GM12878 (cell line): Measurements from ENCODE around the gene ERLEC1. TPM values are rescaled to one million over a fixed set of nuclear protein-coding genes. Genes with fewer than 3 reads are reported as not detected.

Source experiments
- ATAC-seq: fragments of 200-7000 bp; cut with Tn5 transposase; 3 replicates; pipeline ENCODE4 v1.9.1; 2020; ENCODE audit warnings: mild to moderate bottlenecking, moderate library complexity
- BruUV-seq: library from RNA; stranded (reverse); fragments of 400-500 nt; replicated peaks from 2 replicates; lab custom pipeline; 2021; lab: Mats Ljungman, UMichigan
- CTCF ChIA-PET: fragments of 300-600 bp; sonication (Branson Sonifier 250); formaldehyde crosslinking; extraction: SDS; loops from one replicate; lab custom pipeline; 2021; ENCODE audit warnings: inconsistent platforms; lab: Yijun Ruan, JAX
- POLR2A ChIA-PET: fragments of 350-600 bp; formaldehyde crosslinking; extraction: SDS; loops from one replicate; lab custom pipeline; 2021; ENCODE audit warnings: inconsistent platforms; lab: Charles Lee
- RAD21 ChIA-PET: fragments of 300-600 bp; sonication (Branson Sonifier 250); formaldehyde crosslinking; loops from one replicate; lab custom pipeline; 2023; ENCODE audit warnings: antibody characterized with exemption; ENCODE audit not compliant: unreplicated experiment; lab: Charles Lee
- SMC1A ChIA-PET: fragments of 300-600 bp; sonication (Branson Sonifier 250); formaldehyde crosslinking; loops from one replicate; lab custom pipeline; 2023; ENCODE audit not compliant: unreplicated experiment, uncharacterized antibody; lab: Charles Lee
- DNase-seq: peaks from one replicate; pipeline ENCODE4 v3.0.0-alpha.2; 2011; ENCODE audit warnings: low read depth, low spot score
- FAIRE-seq: peaks from 3 replicates; lab custom pipeline; 2011; peaks lifted over from hg19 to GRCh38; lab: Jason Lieb, UNC
- H2AFZ ChIP-seq: 2 replicates; pipeline ENCODE4 v1.6.0; 2011; ENCODE audit warnings: low read depth, low read length, control low read depth; ENCODE audit not compliant: control insufficient read depth
- H3K27ac ChIP-seq: 2 replicates; pipeline ENCODE4 v1.5.1; 2011; ENCODE audit warnings: control low read depth; ENCODE audit not compliant: control insufficient read depth, insufficient read depth
- H3K27me3 ChIP-seq, 2 experiments: replicated peaks in 1 of 2; 2 replicates each; pipeline versions ENCODE4 v1.6.0 to v1.6.1; 2011; ENCODE audit warnings: low read length in 1 of 2; ENCODE audit not compliant: control insufficient read depth in 2 of 2, insufficient read depth in 2 of 2
- H3K36me3 ChIP-seq, 2 experiments: 2 replicates each; pipeline ENCODE4 v1.5.1; 2011; ENCODE audit warnings: low read length in 1 of 2; ENCODE audit not compliant: control insufficient read depth in 2 of 2, insufficient read depth in 2 of 2
- H3K4me1 ChIP-seq: 2 replicates; pipeline ENCODE4 v1.6.1; 2011; ENCODE audit warnings: mild to moderate bottlenecking, low read length, moderate library complexity, mixed read lengths; ENCODE audit not compliant: control insufficient read depth, insufficient read depth
- H3K4me2 ChIP-seq: 2 replicates; pipeline ENCODE4 v1.6.0; 2011; ENCODE audit warnings: control low read depth; ENCODE audit not compliant: control insufficient read depth, insufficient read depth
- H3K4me3 ChIP-seq: fragments of 200-600 bp; sonication (generic); 2 replicates; pipeline ENCODE4 v1.5.1; 2016
- H3K79me2 ChIP-seq: 2 replicates; pipeline ENCODE4 v1.6.0; 2011; ENCODE audit warnings: low read length; ENCODE audit not compliant: control insufficient read depth, insufficient read depth
- H3K9ac ChIP-seq: 2 replicates; pipeline ENCODE4 v1.8.0; 2011; ENCODE audit warnings: low read length, control low read depth, mixed read lengths; ENCODE audit not compliant: control insufficient read depth, insufficient read depth
- H3K9me3 ChIP-seq: replicated peaks from 3 replicates; pipeline ENCODE4 v1.5.1; 2011; ENCODE audit warnings: mild to moderate bottlenecking, low read length; ENCODE audit not compliant: control insufficient read depth, insufficient read depth
- H4K20me1 ChIP-seq: 2 replicates; pipeline ENCODE4 v1.6.0; 2011; ENCODE audit not compliant: control insufficient read depth, insufficient read depth
- ATF3 ChIP-seq: IDR thresholded peaks from 2 replicates; pipeline ENCODE4 v1.6.1; 2011; ENCODE audit warnings: low read depth, mild to moderate bottlenecking, low read length, moderate library complexity, borderline replicate concordance; ENCODE audit errors: extremely low read depth
- ATF7 ChIP-seq: fragments of 450-650 bp; IDR thresholded peaks from 2 replicates; pipeline ENCODE4 v1.6.1; 2016; ENCODE audit warnings: low read depth, mild to moderate bottlenecking
- CEBPB ChIP-seq, 2 experiments: fragments of 150-350 bp in 1 of 2; IDR thresholded peaks; 2 replicates each; pipeline ENCODE4 v1.6.1; 2012 to 2014; ENCODE audit warnings: low read depth in 2 of 2, low read length in 2 of 2, borderline replicate concordance in 1 of 2, inconsistent platforms in 1 of 2
- CREB1 ChIP-seq: IDR thresholded peaks from 2 replicates; pipeline ENCODE4 v1.6.1; 2012; ENCODE audit warnings: low read depth, mild to moderate bottlenecking, inconsistent platforms
- NFYA ChIP-seq: IDR thresholded peaks from 2 replicates; pipeline ENCODE4 v1.6.1; 2011; ENCODE audit warnings: low read depth, mild to moderate bottlenecking, low read length, improper control_type of control experiment, borderline replicate concordance
- PAX8 ChIP-seq: fragments of 450-650 bp; IDR thresholded peaks from 2 replicates; pipeline ENCODE4 v1.6.1; 2017; ENCODE audit warnings: mild to moderate bottlenecking, moderate library complexity
- POLR2A ChIP-seq: IDR thresholded peaks from 2 replicates; pipeline ENCODE4 v1.6.1; 2011; ENCODE audit warnings: low read depth, mild to moderate bottlenecking, low read length
- RCOR1 ChIP-seq: conservative IDR thresholded peaks from 2 replicates; pipeline ENCODE4 v1.6.1; 2012; ENCODE audit warnings: low read depth, low read length, improper control_type of control experiment
- WGBS: methylation state at CpG from one replicate; pipeline ENCODE4 v1.1.6; 2016; ENCODE audit warnings: low lambda C conversion rate; ENCODE audit not compliant: insufficient replicate concordance, insufficient coverage; ENCODE audit errors: missing lambda C conversion rate; 5-methylcytosine and 5-hydroxymethylcytosine counted together
- in situ Hi-C: fragments of 300-500 bp; cut with MboI; formaldehyde crosslinking; loops from 9 replicates; pipeline ENCODE4 v1.14.3; 2018; ENCODE audit warnings: mixed read lengths
- intact Hi-C: fragments of 100-400 bp; cut with micrococcal nuclease; formaldehyde crosslinking; loops from one replicate; pipeline ENCODE4 v1.14.2; 2022; ENCODE audit not compliant: unreplicated experiment
- polyA plus RNA-seq, 11 experiments: library from polyadenylated mRNA; depleted of rRNA in 4 of 11; unstranded in 6 of 11; stranded (reverse) in 5 of 11; fragments of >200 nt; fragmentation: Nextera tagmentation in 4 of 11; fragmentation: Illumina TruSeq in 1 of 11; extraction: Ambion mirVana in 4 of 11; extraction: Trizol in 1 of 11; gene quantifications; 1 replicate in 1 of 11; 2 replicates in 10 of 11; pipeline versions ENCODE4 v1.2.1 to v1.2.3, GENCODE V29; 2011 to 2016; ENCODE audit warnings: inconsistent platforms in 2 of 11, missing spikeins in 2 of 11, low read depth in 1 of 11
- total RNA-seq, 4 experiments: library from RNA; depleted of rRNA in 3 of 4; stranded (reverse); fragments of >200 nt in 3 of 4; fragmentation: Illumina TruSeq in 1 of 4; extraction: Trizol in 1 of 4; gene quantifications; 2 replicates each; pipeline versions ENCODE4 v1.2.1 to v1.2.3, GENCODE V29; 2013 to 2021
- TF ChIP-seq, protein P1 (sequence below): fragments of 450-650 bp; IDR thresholded peaks from 2 replicates; pipeline ENCODE4 v1.6.1; 2017; ENCODE audit warnings: mild to moderate bottlenecking, moderate library complexity

ERLEC1 gene
- total and polyA plus RNA-seq, 10 of the 15 experiments (the other 5 are each of a cell fraction or from before 2014, with no cell fraction given) = 14.1 to 52.2 (median 30.0) TPM

- H3K9me3 ChIP-seq = no peaks in the 10 kb centered on the region
- H3K27ac ChIP-seq = no peak overlapping the region
- ATAC-seq = no peak
- H3K4me2 ChIP-seq = no peak overlapping the region
- no peak for DNase-seq
- TF ChIP-seq CREB1 = no peak
- no peak for TF ChIP-seq POLR2A
- no peak for TF ChIP-seq NFYA
- H3K79me2 ChIP-seq = no peaks in the 10 kb centered on the region
- BruUV-seq = no TSS peak
- no peaks in the 10 kb centered on the region for H4K20me1 ChIP-seq
- H3K4me1 ChIP-seq = no peaks in the 10 kb centered on the region
- no peak overlapping the region for H2AFZ ChIP-seq
- 90% methylated on average over 9 of the region's 9 CpGs for WGBS
- SMC1A ChIA-PET = interaction anchor here (0.9 kb wide), 1 partner anchor 53 kb away, joined by 3 read pairs; the partner anchor contains the start of gene CHAC2
- CTCF ChIA-PET = no interaction called here
- no peak for FAIRE-seq
- intact Hi-C loops = no loop called here
- in situ Hi-C loops = no loop called here
- H3K36me3 ChIP-seq = peaks cover 0 to 3% of the 10 kb centered on the region in 2 experiments; a peak in 3 of 4 replicates
- no peak overlapping the region for H3K9ac ChIP-seq
- H3K4me3 ChIP-seq = no peak overlapping the region
- RAD21 ChIA-PET = no interaction called here
- no peaks in the 10 kb centered on the region for H3K27me3 ChIP-seq
- POLR2A ChIA-PET = no interaction called here
These were observed 33.2 kb downstream of the ERLEC1 start for GRCh38 chr2:53820048-53820447.

DNA sequence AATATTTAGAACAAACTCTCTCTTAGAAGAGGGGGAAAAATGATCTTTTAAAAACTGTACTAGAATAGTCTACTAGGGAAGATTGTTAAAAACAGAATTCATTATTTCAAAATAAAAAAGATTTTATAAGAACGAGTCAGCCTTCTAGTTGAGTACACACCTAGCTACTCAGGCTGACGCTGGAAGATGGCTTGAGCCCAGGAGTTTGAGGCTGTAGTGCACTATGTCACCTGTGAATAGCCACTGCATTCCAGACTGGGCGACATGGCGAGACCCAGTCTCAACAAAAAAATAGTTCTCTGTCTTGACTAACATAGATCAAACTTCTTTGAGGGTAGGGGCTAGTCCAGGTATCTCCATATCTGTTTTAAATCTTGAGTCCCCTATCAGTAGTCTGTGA is 33.9 kb downstream of the ERLEC1 start:
- H3K9ac ChIP-seq = no peak overlapping the region
- H3K36me3 ChIP-seq = peaks cover 0 to 3% of the 10 kb centered on the region in 2 experiments; a peak in 3 of 4 replicates
- no peak overlapping the region for H2AFZ ChIP-seq
- 97% methylated on average over 4 of the region's 4 CpGs for WGBS
- in situ Hi-C loops = no loop called here
- DNase-seq (no peak), ATAC-seq (no peak), FAIRE-seq (no peak)
- TF ChIP-seq ATF3 (no peak), ATF7 (no peak), CEBPB (IDR thresholded peaks at IDR 0.05; ENCODE audit: borderline replicate concordance in 1 of 2, low read depth in 2 of 2, low read length in 2 of 2) (no peak), RCOR1 (no peak), PAX8 (no peak)
- TF ChIP-seq, protein P1, sequence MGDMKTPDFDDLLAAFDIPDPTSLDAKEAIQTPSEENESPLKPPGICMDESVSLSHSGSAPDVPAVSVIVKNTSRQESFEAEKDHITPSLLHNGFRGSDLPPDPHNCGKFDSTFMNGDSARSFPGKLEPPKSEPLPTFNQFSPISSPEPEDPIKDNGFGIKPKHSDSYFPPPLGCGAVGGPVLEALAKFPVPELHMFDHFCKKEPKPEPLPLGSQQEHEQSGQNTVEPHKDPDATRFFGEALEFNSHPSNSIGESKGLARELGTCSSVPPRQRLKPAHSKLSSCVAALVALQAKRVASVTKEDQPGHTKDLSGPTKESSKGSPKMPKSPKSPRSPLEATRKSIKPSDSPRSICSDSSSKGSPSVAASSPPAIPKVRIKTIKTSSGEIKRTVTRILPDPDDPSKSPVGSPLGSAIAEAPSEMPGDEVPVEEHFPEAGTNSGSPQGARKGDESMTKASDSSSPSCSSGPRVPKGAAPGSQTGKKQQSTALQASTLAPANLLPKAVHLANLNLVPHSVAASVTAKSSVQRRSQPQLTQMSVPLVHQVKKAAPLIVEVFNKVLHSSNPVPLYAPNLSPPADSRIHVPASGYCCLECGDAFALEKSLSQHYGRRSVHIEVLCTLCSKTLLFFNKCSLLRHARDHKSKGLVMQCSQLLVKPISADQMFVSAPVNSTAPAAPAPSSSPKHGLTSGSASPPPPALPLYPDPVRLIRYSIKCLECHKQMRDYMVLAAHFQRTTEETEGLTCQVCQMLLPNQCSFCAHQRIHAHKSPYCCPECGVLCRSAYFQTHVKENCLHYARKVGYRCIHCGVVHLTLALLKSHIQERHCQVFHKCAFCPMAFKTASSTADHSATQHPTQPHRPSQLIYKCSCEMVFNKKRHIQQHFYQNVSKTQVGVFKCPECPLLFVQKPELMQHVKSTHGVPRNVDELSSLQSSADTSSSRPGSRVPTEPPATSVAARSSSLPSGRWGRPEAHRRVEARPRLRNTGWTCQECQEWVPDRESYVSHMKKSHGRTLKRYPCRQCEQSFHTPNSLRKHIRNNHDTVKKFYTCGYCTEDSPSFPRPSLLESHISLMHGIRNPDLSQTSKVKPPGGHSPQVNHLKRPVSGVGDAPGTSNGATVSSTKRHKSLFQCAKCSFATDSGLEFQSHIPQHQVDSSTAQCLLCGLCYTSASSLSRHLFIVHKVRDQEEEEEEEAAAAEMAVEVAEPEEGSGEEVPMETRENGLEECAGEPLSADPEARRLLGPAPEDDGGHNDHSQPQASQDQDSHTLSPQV = no peak
- H3K9me3 ChIP-seq = no peaks in the 10 kb centered on the region
- no peaks in the 10 kb centered on the region for H3K27me3 ChIP-seq
- no TSS peak for BruUV-seq
- H4K20me1 ChIP-seq = no peaks in the 10 kb centered on the region
- no peak overlapping the region for H3K4me3 ChIP-seq
- no peak overlapping the region for H3K4me2 ChIP-seq
- H3K79me2 ChIP-seq = no peaks in the 10 kb centered on the region
- no peaks in the 10 kb centered on the region for H3K4me1 ChIP-seq
- POLR2A ChIA-PET = no interaction called here
- SMC1A ChIA-PET = interaction anchor here (0.9 kb wide), 1 partner anchor 53 kb away, joined by 3 read pairs; the partner anchor contains the start of gene CHAC2
- CTCF ChIA-PET = no interaction called here
- intact Hi-C loops = no loop called here
- no peak overlapping the region for H3K27ac ChIP-seq
- RAD21 ChIA-PET = no interaction called here
